IMR-90 (cell line): ENCODE results near the gene RNGTT. TPM values are rescaled to one million over a fixed set of nuclear protein-coding genes. Genes with fewer than 3 reads are reported as not detected.
"Not testable (repeated sequence)": the region's sequence is repeated elsewhere in the genome, so short reads cannot be mapped to it uniquely, and the experiment has no call there.

Experiments
- ATAC-seq: fragments of 200-7000 bp; cut with Tn5 transposase; 2 replicates; pipeline ENCODE4 v1.9.1; 2020; ENCODE audit warnings: low read depth, mild to moderate bottlenecking, moderate library complexity
- BruUV-seq: library from RNA; stranded (reverse); fragments of 400-500 nt; replicated peaks from 2 replicates; lab custom pipeline; 2021; lab: Mats Ljungman, UMichigan
- CTCF ChIA-PET: fragments of 300-600 bp; formaldehyde crosslinking; extraction: SDS; loops from one replicate; lab custom pipeline; 2021; ENCODE audit warnings: antibody characterized with exemption; lab: Yijun Ruan, JAX
- POLR2A ChIA-PET: fragments of 300-600 bp; sonication (Branson Sonifier 250); formaldehyde crosslinking; loops from one replicate; lab custom pipeline; 2022; ENCODE audit warnings: antibody characterized with exemption; ENCODE audit not compliant: unreplicated experiment; lab: Charles Lee
- DNase-seq: peaks from one replicate; pipeline ENCODE4 v3.0.0; 2013
- H2AFZ ChIP-seq: replicated peaks from 2 replicates; pipeline ENCODE3; 2013; ENCODE audit warnings: low read length, mild to moderate bottlenecking; ENCODE audit not compliant: poor library complexity
- H2AK5ac ChIP-seq: 2 replicates; pipeline ENCODE4 v1.6.1; 2013; ENCODE audit warnings: low read depth, low read length, inconsistent platforms
- H2AK9ac ChIP-seq: replicated peaks from 2 replicates; pipeline ENCODE3; 2013; ENCODE audit warnings: mild to moderate bottlenecking, low read depth, low read length, moderate library complexity; ENCODE audit not compliant: poor library complexity
- H2BK120ac ChIP-seq: 2 replicates; pipeline ENCODE4 v1.6.1; 2013; ENCODE audit warnings: low read depth, low read length, inconsistent platforms
- H2BK15ac ChIP-seq: 3 replicates; pipeline ENCODE4 v1.6.1; 2013; ENCODE audit warnings: low read depth, low read length, inconsistent platforms
- H2BK20ac ChIP-seq: 2 replicates; pipeline ENCODE4 v1.6.1; 2013; ENCODE audit warnings: low read depth, mild to moderate bottlenecking, inconsistent platforms, low read length, moderate library complexity
- H2BK5ac ChIP-seq: 2 replicates; pipeline ENCODE4 v1.6.1; 2013; ENCODE audit warnings: mild to moderate bottlenecking, low read depth, low read length, inconsistent platforms; ENCODE audit not compliant: poor library complexity, severe bottlenecking
- H3K14ac ChIP-seq: replicated peaks from 2 replicates; pipeline ENCODE4 v1.6.1; 2013; ENCODE audit warnings: low read depth, low read length, inconsistent platforms
- H3K18ac ChIP-seq: 2 replicates; pipeline ENCODE4 v1.6.1; 2013; ENCODE audit warnings: low read depth, low read length, control low read depth
- H3K23ac ChIP-seq: 2 replicates; pipeline ENCODE4 v1.6.1; 2013; ENCODE audit warnings: low read depth, low read length, inconsistent platforms
- H3K27ac ChIP-seq: 2 replicates; pipeline ENCODE4 v1.5.1; 2013; ENCODE audit warnings: mild to moderate bottlenecking, control low read depth, low read length; ENCODE audit not compliant: insufficient read depth
- H3K27me3 ChIP-seq: 2 replicates; pipeline ENCODE4 v1.6.1; 2013; ENCODE audit warnings: low read length; ENCODE audit not compliant: control insufficient read depth, insufficient read depth
- H3K36me3 ChIP-seq: 2 replicates; pipeline ENCODE4 v1.6.1; 2013; ENCODE audit warnings: low read length, mixed read lengths; ENCODE audit not compliant: control insufficient read depth, insufficient read depth
- H3K4ac ChIP-seq: 2 replicates; pipeline ENCODE4 v1.6.1; 2013; ENCODE audit warnings: low read depth, low read length, inconsistent platforms
- H3K4me1 ChIP-seq: 2 replicates; pipeline ENCODE4 v1.6.1; 2013; ENCODE audit warnings: low read length, mixed read lengths; ENCODE audit not compliant: control insufficient read depth, insufficient read depth
- H3K4me2 ChIP-seq: 2 replicates; pipeline ENCODE4 v1.6.1; 2013; ENCODE audit warnings: low read depth, mild to moderate bottlenecking, control low read depth, low read length, moderate library complexity
- H3K4me3 ChIP-seq: 2 replicates; pipeline ENCODE4 v1.5.1; 2013; ENCODE audit warnings: low read depth, mild to moderate bottlenecking, control low read depth, low read length, moderate library complexity; ENCODE audit not compliant: insufficient read depth
- H3K56ac ChIP-seq: 2 replicates; pipeline ENCODE4 v1.6.1; 2013; ENCODE audit warnings: low read length, inconsistent platforms; ENCODE audit not compliant: insufficient read depth; ENCODE audit errors: extremely low read depth
- H3K79me1 ChIP-seq, 2 experiments: 2 replicates each; pipeline ENCODE4 v1.6.1; 2013; ENCODE audit warnings: low read length in 2 of 2, inconsistent platforms in 1 of 2, low read depth in 1 of 2
- H3K9ac ChIP-seq: 2 replicates; pipeline ENCODE4 v1.6.1; 2013; ENCODE audit warnings: low read depth, low read length, control low read depth
- H3K9me1 ChIP-seq: 2 replicates; pipeline ENCODE4 v1.6.1; 2013; ENCODE audit warnings: low read length, inconsistent platforms; ENCODE audit not compliant: insufficient read depth
- H3K9me3 ChIP-seq: 2 replicates; pipeline ENCODE4 v1.6.1; 2013; ENCODE audit warnings: low read length; ENCODE audit not compliant: control insufficient read depth, insufficient read depth
- H4K20me1 ChIP-seq: 2 replicates; pipeline ENCODE4 v1.6.1; 2013; ENCODE audit warnings: low read length, inconsistent platforms; ENCODE audit not compliant: insufficient read depth
- H4K5ac ChIP-seq: 2 replicates; pipeline ENCODE4 v1.6.1; 2013; ENCODE audit warnings: mild to moderate bottlenecking, low read depth, low read length, control low read depth
- H4K8ac ChIP-seq, 2 experiments: 2 replicates each; pipeline ENCODE4 v1.6.1; 2013; ENCODE audit warnings: low read depth in 2 of 2, low read length in 2 of 2, control low read depth in 1 of 2, inconsistent platforms in 1 of 2
- H4K91ac ChIP-seq: 2 replicates; pipeline ENCODE4 v1.6.1; 2013; ENCODE audit warnings: low read depth, low read length, inconsistent platforms; ENCODE audit not compliant: insufficient read depth
- WGBS, 2 experiments: methylation state at CpG; one replicate each; pipeline versions ENCODE4 v1.1.5 to v1.1.7; 2013; ENCODE audit warnings: missing lambda C conversion rate in 2 of 2; ENCODE audit not compliant: insufficient read length in 1 of 2; ENCODE audit errors: extremely low coverage in 2 of 2; 5-methylcytosine and 5-hydroxymethylcytosine counted together
- dilution Hi-C: fragments of 300-500 bp; cut with HindIII; formaldehyde crosslinking; loops from one replicate; pipeline ENCODE4 v1.14.3; 2018; ENCODE audit warnings: low sequenced_read_pairs; ENCODE audit not compliant: unreplicated experiment
- in situ Hi-C: fragments of 300-500 bp; cut with MboI; formaldehyde crosslinking; loops from 3 replicates; pipeline ENCODE4 v1.14.3; 2019; ENCODE audit warnings: low sequenced_read_pairs, inconsistent platforms, mixed read lengths
- intact Hi-C: fragments of 100-400 bp; cut with micrococcal nuclease; formaldehyde crosslinking; loops from 2 replicates; pipeline ENCODE4 v1.10.0; 2022
- polyA plus RNA-seq, 3 experiments: library from polyadenylated mRNA; depleted of rRNA; stranded (reverse); fragments of >200 nt; gene quantifications; 2 replicates each; pipeline ENCODE4 v1.2.3, GENCODE V29; 2012; ENCODE audit warnings: low replicate concordance in 1 of 3
- total RNA-seq: library from RNA; depleted of rRNA; stranded (reverse); fragments of >200 nt; gene quantifications from 2 replicates; pipeline ENCODE4 v1.2.3, GENCODE V29; 2012

RNGTT gene
- total and polyA plus RNA-seq, 2 of the 4 experiments (the other 2 are of a cell fraction) = 5.4 to 21.7 TPM

DNA sequence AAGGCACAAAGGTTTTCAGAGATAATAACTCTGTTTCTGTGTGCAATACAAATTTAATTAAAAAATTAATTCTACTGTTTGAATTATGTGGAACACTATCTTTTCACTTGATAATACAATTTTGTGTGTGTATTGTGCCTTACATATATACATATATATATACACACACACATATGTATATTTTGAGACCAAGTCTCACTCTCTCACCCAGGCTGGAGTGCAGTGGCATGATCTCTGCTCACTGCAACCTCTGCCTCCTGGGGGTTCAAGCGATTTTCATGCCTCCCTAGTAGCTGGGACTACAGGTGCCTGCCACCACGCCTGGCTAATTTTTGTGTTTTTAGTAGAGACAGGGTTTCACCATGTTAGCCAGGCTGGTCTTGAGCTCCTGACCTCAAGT lies 19.7 kb upstream of the RNGTT start:
- H2AK9ac ChIP-seq, H3K56ac ChIP-seq, H3K9ac ChIP-seq, H4K5ac ChIP-seq, H4K8ac ChIP-seq, H2AK5ac ChIP-seq, H3K27ac ChIP-seq, H2BK120ac ChIP-seq, H3K4me2 ChIP-seq, H3K9me1 ChIP-seq, H3K36me3 ChIP-seq, H2BK5ac ChIP-seq, H3K4me1 ChIP-seq, H2BK15ac ChIP-seq, BruUV-seq, H2BK20ac ChIP-seq, ATAC-seq, H4K20me1 ChIP-seq, H3K27me3 ChIP-seq, H3K4me3 ChIP-seq, H2AFZ ChIP-seq, H4K91ac ChIP-seq, H3K9me3 ChIP-seq, H3K23ac ChIP-seq, H3K14ac ChIP-seq, DNase-seq, dilution Hi-C loops, H3K79me1 ChIP-seq, H3K4ac ChIP-seq, H3K18ac ChIP-seq: not testable (repeated sequence)
- in situ Hi-C loops = loop anchor here (5.0 to 25.0 kb wide), 4 partner anchors 92 to 629 kb away; partner anchors contain the start of gene UBE2J1
- intact Hi-C loops = loop anchor here (1.0 to 5.0 kb wide), 5 partner anchors 98 to 629 kb away; partner anchors contain the start of genes PM20D2, PNRC1 and UBE2J1
- ChIA-PET CTCF (interaction anchor here (0.5 to 2.4 kb wide), 10 partner anchors 30 to 391 kb away, joined by 3 to 11 read pairs (median 4); no protein-coding TSS in a partner anchor), POLR2A (interaction anchor here (1.0 kb wide), 1 partner anchor 97 kb away, joined by 3 read pairs; the partner anchor contains the start of gene PNRC1)
- no CpG with 5 or more reads among the region's 2 CpGs for WGBS, 2 experiments
